ENCODE results near the gene RPTOR.
A peak's percentile ranks its signal among the peaks of the same experiment; 100 is the strongest.

Gene RPTOR

DNA sequence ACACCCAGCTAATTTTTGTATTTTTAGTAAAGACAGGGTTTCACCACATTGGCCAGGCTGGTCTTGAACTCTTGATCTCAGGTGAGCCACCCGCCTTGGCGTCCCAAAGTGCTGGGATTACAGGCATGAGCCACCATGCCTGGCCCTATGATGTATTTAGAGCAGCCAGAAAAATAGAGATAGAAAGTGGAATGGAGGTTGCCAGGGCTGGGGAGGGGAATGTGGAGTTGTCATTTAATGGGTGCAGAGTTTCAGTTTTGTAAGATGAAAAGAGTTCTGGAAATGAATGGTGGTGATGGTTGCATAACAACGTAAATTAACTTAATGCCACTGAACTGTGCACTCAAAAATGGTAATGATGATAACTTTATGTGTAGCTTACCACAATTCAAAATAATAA lies 36.7 kb upstream of the RPTOR start:
- DNase-seq (ENCODE audit: low read depth) = peak; percentile 10
- TF ChIP-seq, protein P1, sequence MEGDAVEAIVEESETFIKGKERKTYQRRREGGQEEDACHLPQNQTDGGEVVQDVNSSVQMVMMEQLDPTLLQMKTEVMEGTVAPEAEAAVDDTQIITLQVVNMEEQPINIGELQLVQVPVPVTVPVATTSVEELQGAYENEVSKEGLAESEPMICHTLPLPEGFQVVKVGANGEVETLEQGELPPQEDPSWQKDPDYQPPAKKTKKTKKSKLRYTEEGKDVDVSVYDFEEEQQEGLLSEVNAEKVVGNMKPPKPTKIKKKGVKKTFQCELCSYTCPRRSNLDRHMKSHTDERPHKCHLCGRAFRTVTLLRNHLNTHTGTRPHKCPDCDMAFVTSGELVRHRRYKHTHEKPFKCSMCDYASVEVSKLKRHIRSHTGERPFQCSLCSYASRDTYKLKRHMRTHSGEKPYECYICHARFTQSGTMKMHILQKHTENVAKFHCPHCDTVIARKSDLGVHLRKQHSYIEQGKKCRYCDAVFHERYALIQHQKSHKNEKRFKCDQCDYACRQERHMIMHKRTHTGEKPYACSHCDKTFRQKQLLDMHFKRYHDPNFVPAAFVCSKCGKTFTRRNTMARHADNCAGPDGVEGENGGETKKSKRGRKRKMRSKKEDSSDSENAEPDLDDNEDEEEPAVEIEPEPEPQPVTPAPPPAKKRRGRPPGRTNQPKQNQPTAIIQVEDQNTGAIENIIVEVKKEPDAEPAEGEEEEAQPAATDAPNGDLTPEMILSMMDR (IDR thresholded peaks at IDR 0.05; ENCODE audit: insufficient read depth, low read depth, low read length, missing control alignments) = no peak
- no peak overlapping the region for H3K4me3 ChIP-seq (ENCODE audit: low read depth, low read length)

DNA sequence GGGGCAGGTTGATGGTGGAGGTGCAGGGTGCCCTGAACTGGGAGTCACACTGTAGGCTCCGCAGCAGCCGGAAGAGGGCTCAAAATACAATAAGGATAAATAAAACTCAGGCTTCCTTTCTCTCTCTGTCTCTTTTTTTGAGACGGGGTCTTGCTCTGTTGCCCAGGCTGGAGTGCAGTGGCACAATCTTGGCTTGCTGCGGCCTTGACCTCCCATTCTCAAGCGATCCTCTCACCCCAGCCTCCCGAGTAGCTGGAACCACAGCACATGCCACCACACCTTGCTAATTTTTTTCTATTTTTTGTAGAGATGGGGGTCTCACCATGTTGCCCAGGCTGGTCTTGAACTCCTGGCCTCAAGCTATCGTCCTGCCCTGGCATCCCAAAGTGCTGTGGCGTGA lies 35.3 kb upstream of the RPTOR start:
- no peak for DNase-seq (ENCODE audit: low read depth)
- H3K4me3 ChIP-seq (ENCODE audit: low read depth, low read length) = no peak overlapping the region
- TF ChIP-seq, protein P1 (IDR thresholded peaks at IDR 0.05; ENCODE audit: insufficient read depth, low read depth, low read length, missing control alignments) = no peak

DNA sequence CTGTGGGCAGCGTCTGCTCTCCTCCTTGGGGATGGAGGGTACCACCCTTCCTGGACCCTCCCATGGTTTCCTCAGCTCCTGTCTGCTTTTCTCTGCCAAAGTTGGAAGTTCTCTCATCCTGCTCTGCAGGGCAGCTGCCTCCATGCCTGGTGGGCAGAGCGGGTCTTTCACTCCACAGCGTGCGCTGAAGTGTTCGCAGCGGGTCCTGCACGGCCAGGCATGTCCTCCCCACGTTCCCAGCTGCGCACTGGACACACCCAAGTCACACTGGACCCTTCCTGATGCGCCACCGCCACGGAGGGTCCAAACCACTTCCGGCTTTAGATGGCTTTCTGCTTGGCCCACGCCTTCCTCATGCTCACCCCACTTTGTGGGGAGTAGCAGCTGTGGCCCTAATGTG lies 34.5 kb upstream of the RPTOR start:
- TF ChIP-seq, protein P1 (IDR thresholded peaks at IDR 0.05; ENCODE audit: insufficient read depth, low read depth, low read length, missing control alignments) = no peak
- DNase-seq (ENCODE audit: low read depth) = no peak
- H3K4me3 ChIP-seq (ENCODE audit: low read depth, low read length) = no peak overlapping the region

DNA sequence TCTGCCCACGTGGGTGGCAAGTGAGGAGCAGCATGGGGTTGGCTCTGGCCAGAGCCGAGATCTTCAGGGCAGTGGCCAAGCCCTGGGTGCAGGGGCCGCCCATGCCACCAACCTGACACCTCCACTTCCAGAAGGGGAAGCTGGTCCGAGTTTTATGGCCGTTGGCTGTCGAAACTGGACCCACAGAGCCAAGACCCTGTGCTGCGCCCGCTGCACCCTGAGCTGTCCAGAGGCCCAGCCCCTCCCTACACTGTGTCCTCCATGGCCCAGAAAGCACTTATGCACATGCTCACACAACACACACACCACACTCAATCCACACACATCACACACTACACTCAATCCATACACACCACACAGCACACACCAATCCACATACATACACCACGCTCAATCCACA lies 33.9 kb upstream of the RPTOR start:
- TF ChIP-seq, protein P1 (IDR thresholded peaks at IDR 0.05; ENCODE audit: insufficient read depth, low read depth, low read length, missing control alignments) = no peak
- H3K4me3 ChIP-seq (ENCODE audit: low read depth, low read length) = no peak overlapping the region
- no peak for DNase-seq (ENCODE audit: low read depth)

DNA sequence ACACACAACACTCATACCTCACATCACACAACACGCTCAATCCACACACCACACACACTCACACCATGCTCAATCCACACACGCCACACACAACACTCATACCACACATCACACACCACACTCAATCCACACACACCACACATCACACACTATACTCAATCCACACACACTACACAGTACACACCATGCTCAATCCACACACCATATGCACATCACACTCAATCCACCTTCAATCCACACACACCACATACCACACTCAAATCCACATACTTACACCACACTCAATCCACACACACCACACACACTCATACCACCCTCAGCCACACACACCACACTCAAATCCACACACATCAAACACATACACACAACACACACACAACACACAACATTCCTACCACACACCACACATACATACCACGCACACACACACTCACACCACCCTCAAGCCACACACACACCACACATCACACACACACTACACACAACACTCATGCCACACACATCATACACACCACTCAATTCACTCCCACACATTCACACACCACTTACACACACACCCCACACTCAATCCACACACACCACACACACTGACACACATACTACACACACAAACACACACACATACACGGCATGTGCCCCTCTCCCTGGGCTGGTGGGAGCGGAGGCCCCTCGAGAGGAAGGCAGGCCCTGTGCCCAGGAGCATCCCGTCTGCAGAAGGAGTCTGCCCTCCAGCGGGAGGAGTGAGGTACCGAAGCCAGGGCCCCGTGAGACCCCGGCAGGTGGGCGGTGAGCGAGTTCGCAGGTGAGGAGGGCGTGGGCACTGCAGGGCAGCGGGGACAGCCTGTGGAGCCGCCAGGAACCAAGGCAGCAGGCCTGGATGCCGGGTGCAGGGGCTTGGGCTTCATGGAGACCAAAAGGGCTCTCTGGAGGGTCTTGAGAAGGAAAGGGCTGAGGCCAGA lies 33.1 kb upstream of the RPTOR start:
- no peak overlapping the region for H3K4me3 ChIP-seq (ENCODE audit: low read depth, low read length)
- no peak for DNase-seq (ENCODE audit: low read depth)

DNA sequence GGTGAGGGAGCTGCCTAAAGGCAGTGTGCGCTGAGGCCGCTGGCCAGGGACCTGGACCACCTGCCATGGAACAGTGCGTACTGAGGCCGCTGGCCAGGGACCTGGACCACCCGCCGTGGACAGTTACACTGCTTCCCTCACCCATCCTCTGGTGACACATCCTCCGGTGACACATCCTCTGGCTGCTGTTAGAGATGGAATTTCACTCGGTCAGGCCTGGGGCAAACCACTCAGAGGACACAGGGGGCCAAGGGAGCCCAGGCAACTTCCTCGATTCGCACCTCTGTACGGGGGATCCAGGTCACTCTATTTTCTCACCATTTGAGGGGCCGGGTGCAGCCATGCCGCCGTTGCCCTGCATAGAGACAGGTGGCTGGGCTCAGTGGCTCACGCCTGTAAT lies 32.4 kb upstream of the RPTOR start:
- H3K4me3 ChIP-seq (ENCODE audit: low read depth, low read length) = no peak overlapping the region
- DNase-seq (ENCODE audit: low read depth) = no peak
- TF ChIP-seq, protein P1 (IDR thresholded peaks at IDR 0.05; ENCODE audit: insufficient read depth, low read depth, low read length, missing control alignments) = no peak

More for the DNA sequence above, 33.1 kb upstream of the RPTOR start:
- TF ChIP-seq, protein P1 (IDR thresholded peaks at IDR 0.05; ENCODE audit: insufficient read depth, low read depth, low read length, missing control alignments) = no peak
